Measurements from ENCODE around the gene ASAP2.

Gene ASAP2

GRCh38 chr2:9236045-9236344 lies 29.4 kb downstream of the ASAP2 start:
- DNase-seq (ENCODE audit: low read depth in 1 of 2, low spot score in 1 of 2) = no peak
- Histone ChIP-seq H3K27ac (replicated peaks) (no peak overlapping the region), H3K27me3 (ENCODE audit: insufficient read depth, poor library complexity, severe bottlenecking) (peaks cover 13% of the 10 kb centered on the region), H3K4me3 (replicated peaks; ENCODE audit: insufficient read depth, low read length) (no peak overlapping the region)
- TF ChIP-seq GABPA (IDR thresholded peaks at IDR 0.05; ENCODE audit: low read depth) (no peak), REST (IDR thresholded peaks at IDR 0.05; ENCODE audit: insufficient replicate concordance, low read depth) (no peak), SPI1 (IDR thresholded peaks at IDR 0.05; ENCODE audit: borderline replicate concordance, low read depth) (no peak), POLR2AphosphoS5 (IDR thresholded peaks at IDR 0.05; ENCODE audit: low read depth) (no peak), CTCF (IDR thresholded peaks at IDR 0.05; ENCODE audit: insufficient read depth, low read length) (no peak)

- TF ChIP-seq CTCF (IDR thresholded peaks at IDR 0.05; ENCODE audit: insufficient read depth, low read length) = no peak
- no peak for TF ChIP-seq POLR2AphosphoS5 (IDR thresholded peaks at IDR 0.05; ENCODE audit: low read depth)
- TF ChIP-seq SPI1 (IDR thresholded peaks at IDR 0.05; ENCODE audit: borderline replicate concordance, low read depth) = no peak
- TF ChIP-seq GABPA (IDR thresholded peaks at IDR 0.05; ENCODE audit: low read depth) = no peak
- no peak for TF ChIP-seq REST (IDR thresholded peaks at IDR 0.05; ENCODE audit: insufficient replicate concordance, low read depth)
- Histone ChIP-seq H3K4me3 (replicated peaks; ENCODE audit: insufficient read depth, low read length) (no peak overlapping the region), H3K27me3 (ENCODE audit: insufficient read depth, poor library complexity, severe bottlenecking) (peaks cover 13% of the 10 kb centered on the region), H3K27ac (replicated peaks) (no peak overlapping the region)
- DNase-seq (ENCODE audit: low read depth in 1 of 2, low spot score in 1 of 2) = no peak
These were observed 30.3 kb downstream of the ASAP2 start for GRCh38 chr2:9236867-9237266.

GRCh38 chr2:9237831-9238230 lies 31.2 kb downstream of the ASAP2 start:
- Histone ChIP-seq H3K4me3 (replicated peaks; ENCODE audit: insufficient read depth, low read length) (no peak overlapping the region), H3K27ac (replicated peaks) (no peak overlapping the region), H3K27me3 (ENCODE audit: insufficient read depth, poor library complexity, severe bottlenecking) (peaks cover 4% of the 10 kb centered on the region)
- TF ChIP-seq REST (IDR thresholded peaks at IDR 0.05; ENCODE audit: insufficient replicate concordance, low read depth) (no peak), POLR2AphosphoS5 (IDR thresholded peaks at IDR 0.05; ENCODE audit: low read depth) (no peak), GABPA (IDR thresholded peaks at IDR 0.05; ENCODE audit: low read depth) (no peak), SPI1 (IDR thresholded peaks at IDR 0.05; ENCODE audit: borderline replicate concordance, low read depth) (no peak), CTCF (IDR thresholded peaks at IDR 0.05; ENCODE audit: insufficient read depth, low read length) (no peak)
- DNase-seq (ENCODE audit: low read depth in 1 of 2, low spot score in 1 of 2) = no peak
